HG03469 (cell line): ENCODE results near the gene SLC38A2.
"Not testable (repeated sequence)": the region's sequence is repeated elsewhere in the genome, so short reads cannot be mapped to it uniquely, and the experiment has no call there.

ENCODE experiments used
- ATAC-seq: cut with Tn5 transposase; IDR thresholded peaks from one replicate; pipeline ENCODE4 v1.9.1; 2021; ENCODE audit warnings: mild to moderate bottlenecking, moderate library complexity, moderate number of reproducible peaks; ENCODE audit not compliant: unreplicated experiment

SLC38A2 gene

GRCh38 chr12:46332260-46332659 is 40.3 kb downstream of the SLC38A2 start:
- no peak for ATAC-seq

GRCh38 chr12:46325075-46325474 is 47.5 kb downstream of the SLC38A2 start:
- ATAC-seq: not testable (repeated sequence)

GRCh38 chr12:46320731-46321130 is 51.8 kb downstream of the SLC38A2 start:
- ATAC-seq: no peak

- no peak for ATAC-seq
Measured at GRCh38 chr12:46318037-46318436, 54.5 kb downstream of the SLC38A2 start.
